ENCODE measurements around the gene HMGB2.
A peak's percentile ranks its signal among the peaks of the same experiment; 100 is the strongest.

HMGB2 gene

DNA sequence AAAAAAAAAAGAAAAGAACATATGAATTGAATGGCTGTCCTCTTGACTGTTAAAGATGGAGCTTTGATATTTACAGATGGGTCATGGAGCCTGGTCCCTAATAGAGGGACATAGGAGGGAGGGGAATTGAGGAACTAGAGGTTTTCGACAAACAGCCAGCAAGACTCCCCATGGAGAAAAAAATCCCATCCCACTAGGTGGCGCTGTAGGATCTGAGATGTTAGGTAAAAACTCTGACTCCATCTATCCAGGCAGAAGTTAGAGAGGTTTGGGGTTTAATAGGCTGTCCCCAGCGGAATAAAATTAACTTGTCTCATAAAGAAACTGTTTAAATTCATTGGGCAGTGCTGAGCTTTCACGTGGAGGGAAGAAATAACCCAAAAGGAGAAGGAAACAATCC, 45.9 kb downstream of the HMGB2 start:
- DNase-seq = peak; percentile 50

DNA sequence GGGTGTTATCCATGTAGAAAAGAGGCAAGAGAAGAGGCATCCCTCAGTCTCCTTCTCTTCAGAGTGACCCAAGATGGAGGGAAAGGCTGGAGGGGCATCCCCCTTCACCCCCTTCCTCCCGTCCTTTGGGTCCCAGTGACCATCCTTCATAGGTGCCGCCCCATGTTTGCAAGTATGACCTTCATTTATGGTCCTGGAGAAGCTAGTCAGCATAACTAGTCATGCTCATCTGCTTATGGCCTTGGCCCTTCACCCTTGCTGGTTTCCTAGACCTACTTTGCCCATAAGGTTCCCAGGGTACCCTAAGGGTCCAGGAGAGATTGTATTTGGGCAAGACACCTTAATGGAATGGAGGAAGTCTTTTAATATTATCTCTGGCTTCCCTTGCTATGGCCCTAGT, 46.7 kb downstream of the HMGB2 start:
- DNase-seq = no peak

DNA sequence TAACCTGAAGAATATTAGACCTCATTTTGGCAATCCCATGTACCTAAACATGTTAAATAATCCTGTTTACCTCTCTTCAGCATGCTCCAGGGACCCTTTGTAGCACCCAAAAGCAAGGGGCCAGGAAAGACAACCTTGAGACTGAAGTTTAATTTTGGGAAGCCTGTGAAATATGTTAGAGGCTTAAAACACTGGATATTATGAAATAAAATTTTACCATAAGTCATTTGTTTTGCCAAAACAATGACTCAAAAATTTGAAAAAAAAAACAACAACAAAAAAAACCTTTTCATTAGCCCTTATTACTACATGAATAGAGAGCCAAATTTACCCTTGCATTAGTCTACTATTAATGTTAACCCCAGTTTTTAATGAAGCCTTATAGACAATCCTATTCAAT, 49.7 kb downstream of the HMGB2 start:
- no peak for DNase-seq

DNA sequence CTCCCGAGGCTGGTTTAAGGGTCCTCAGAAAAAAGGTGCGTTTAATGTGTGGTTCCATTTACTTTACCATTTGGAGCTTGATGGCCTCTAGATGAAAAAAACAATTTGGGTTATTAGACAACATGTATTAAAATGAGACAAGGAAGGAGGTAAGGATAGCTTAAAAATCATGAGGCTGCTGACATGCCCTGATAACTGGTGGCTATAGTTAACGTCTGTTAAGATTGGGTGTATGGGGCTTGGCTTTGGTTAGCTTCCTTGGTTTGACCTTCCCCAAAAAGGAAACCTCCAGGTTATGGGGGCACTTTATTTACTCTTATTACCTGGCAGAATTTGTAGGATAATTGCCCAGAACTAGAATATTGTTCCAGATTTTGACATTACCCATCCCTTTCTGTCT, 51.5 kb downstream of the HMGB2 start:
- no peak for DNase-seq

DNA sequence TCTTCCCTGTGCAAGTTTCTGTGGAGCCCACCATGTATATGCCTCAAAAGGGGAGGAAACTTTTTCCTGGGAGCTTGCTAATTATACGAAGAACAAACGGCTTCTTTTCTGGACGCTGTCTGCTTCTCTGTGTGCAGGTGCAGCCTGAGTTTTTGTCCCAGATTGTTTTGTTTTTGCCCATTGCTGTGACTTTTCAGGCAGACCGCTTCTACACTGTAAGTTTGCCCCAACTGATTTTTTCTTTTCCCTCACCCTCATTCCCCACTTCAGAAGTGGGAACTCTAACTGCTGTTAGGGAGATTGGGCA, 51.9 kb downstream of the HMGB2 start:
- no peak for DNase-seq

DNA sequence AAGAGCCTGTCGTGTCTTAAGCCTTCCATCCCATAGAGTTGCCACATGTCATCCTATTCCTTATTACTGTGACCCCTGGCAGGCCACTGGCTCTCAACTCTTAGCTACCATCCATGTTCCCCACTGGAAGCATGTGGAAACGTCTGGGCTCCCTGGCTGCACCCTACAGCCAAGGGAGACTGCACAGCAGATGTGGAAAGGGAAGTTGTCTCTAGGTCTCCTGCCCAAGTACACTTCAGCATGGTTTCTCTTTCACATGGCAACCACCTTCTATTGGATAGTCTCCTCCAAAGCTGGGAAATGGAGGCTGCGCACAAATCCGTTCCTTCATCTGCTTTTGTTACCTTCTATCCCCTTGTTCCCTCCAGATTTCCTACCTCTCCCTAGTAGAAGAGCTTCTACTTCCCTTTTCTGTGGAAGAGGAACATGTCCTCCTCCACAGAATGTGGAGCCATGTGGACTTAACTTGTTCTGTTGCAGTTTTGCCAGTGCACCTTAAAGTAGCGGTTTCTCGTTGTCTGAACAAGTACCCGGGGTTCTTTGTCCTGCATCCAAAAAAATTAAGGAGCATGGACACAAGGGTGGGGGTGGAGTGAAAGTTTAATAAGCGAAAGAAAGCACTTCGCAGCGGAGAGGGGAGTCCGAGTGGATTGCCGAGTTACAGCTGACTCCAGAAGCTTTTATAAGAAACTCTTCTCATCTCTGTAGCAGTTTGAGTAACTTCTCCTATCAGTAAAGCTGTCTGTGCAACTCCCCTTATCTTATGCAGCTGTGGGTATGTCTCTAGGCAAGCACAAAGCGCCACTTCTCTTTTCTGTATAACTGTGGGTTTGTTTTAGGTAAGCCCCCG, 52.5 kb downstream of the HMGB2 start:
- peak; percentile 59 for DNase-seq

All from GDM1 (cell line).